NCI-H345 (cell line): ENCODE results near the gene NCKAP5L.
"Not testable (repeated sequence)": the region's sequence is repeated elsewhere in the genome, so short reads cannot be mapped to it uniquely, and the experiment has no call there.

ENCODE experiments used
- DNase-seq: peaks from one replicate; lab custom pipeline; 2025; lab: John Stamatoyannopoulos, UW

NCKAP5L gene

DNA sequence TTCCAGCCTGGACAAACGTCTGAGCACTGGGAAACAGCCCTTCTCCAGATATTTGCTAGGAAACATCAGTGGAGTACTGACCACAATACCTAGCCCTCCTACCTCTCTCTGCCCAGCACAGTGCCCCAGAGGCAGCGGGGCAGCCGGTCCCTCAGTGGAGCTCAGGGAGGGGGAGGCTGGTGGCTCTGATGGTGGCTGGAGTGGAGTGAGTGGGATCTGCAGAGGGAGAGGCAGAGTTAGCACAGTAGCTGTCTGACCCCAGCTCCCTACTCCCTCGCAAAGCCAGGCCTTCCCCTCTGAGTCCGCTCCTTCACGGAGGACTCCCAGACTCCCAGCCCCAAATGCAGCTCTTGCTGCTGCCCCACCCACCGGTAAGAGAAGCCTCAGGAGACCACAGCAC lies 30.0 kb downstream of the NCKAP5L start:
- no peak for DNase-seq

DNA sequence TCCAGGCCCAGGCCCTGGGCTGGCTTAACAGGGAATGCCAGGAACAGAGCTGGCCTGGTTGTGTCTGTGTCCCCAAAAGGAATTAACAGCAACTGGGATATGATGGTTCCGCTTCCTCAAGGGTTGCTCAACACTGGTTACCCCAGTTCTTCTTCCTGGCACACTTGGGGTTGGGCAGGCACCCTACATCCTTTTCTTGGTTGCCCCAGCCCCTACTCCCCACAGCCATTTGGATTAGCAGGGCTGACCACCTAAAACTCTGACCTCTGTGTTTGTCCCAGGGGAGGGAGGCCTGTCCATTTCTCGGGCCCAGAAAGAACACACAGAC lies 30.8 kb downstream of the NCKAP5L start:
- no peak for DNase-seq

DNA sequence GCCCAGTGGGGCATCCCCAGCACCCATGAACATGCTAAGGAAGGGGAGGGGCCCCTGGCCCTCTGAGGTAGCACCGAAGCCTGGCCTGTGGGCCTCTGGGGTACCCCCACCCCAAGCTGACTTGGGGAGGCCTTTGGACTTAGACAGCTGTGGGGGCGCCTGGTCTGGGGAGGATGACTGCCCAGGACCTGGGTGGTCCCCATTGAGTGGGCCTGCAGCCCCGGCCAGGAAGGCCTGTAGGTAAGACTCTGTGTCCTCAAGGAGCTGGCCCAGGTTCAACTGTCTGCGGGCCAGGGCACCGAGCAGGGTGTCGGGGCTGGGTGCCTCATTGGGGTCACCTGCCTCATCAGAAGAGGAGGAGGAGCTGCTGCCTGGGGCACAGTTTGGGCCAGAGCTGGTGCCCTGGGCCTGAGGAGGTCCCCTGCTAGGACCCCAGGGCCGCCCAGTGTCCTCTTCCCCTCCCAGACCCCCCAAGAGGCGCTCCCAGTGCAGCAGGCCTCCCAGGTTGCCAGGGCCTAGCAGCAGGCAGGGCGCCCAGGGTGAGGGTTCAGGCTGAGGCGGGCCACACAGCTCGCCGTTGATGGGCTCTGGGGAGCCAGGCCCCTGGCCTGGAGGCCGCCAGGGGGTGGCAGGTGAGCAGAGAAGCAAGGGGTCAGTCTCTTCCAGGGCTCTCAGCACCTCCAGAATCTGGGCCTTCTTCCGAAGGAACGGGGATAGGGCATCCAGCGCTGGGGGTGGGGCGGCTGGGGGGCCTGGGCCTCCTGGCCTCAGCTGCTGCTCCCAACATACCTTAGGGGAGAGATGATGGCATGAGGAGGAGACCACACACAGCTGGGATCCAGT lies 31.4 kb downstream of the NCKAP5L start:
- DNase-seq = no peak

DNA sequence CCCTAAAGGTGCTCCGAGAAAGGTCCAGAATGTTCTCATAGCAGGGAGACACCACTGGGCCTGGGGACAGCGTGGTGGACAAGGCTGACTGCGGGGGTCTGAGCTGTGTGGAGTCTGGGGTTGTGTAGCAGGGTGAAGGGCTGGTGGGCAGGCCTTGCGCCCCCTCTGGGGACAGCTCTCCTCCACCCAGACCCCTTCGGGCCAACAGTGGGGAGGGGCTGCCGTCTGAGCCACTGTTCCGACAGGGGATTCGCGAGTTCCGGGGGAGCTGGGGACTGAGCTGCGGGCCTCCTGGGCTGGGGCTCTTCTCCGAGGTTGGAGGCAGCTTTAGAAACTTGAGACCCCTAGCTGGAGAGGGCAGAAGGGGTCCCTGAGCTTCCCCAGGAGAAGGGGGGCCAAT lies 32.1 kb downstream of the NCKAP5L start:
- DNase-seq = no peak

DNA sequence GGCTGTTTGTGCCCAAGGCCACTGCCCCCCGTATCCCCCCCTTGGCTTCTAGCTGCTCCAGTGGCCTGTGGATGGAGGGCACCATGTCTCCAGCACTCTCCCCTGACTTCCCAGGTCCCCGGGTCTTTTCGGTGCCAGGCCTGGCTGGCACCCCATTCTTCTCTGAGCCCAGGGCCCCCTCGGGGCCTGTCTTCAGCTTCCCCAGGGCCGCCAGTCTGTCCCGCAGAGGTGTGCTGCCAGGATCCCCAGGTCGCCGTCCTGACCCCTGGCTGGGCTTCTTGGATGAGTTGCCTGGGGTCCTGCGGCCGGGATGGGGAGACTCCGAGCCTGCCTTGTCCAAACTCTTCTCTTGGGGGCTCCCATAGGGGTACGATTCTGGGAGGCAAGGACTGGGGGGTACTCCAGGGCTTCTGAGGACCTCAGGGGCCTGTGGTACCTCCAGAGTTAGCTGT lies 32.5 kb downstream of the NCKAP5L start:
- DNase-seq = no peak

DNA sequence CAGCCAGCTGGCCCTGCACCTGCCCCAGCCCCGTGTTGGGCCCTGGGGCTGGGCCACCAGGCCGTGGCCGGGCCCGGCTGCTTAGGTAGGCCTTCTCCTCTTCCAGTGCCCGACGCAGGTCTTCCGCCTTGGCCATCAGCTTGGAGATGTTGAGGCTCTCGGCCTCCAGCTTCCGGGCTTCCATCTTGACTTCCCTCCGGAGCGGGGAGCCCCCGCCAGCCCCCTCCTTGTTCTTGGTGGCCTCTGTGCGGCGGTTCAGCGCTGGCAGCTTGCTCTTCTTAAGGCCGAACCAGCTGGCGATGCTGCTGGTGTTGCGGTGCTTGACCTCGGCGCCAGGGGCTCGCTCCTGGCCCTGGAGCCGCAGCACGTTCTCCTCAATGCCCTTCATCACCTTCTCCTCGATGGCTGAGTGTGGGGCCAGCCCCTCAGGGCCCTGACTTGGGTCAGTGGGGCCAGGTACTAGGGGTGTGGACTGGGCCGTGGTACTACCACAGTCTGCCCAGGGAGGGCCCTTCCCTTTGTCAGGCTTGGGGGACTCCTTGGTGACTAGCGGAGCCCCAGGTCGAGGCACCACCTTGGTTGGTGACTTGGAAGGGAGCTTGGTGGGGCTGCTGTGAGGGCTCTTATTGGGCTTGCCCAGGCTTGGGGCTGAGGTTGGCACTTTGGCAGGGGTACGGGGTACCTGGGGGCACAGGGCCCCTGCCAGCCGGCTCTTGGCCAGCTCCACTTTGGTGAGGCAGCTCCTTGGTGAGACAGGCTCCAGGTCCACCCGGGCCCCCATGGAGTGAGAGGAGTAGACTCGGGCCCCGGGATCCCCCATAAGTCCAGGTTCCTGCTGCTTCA lies 33.2 kb downstream of the NCKAP5L start:
- DNase-seq = no peak

DNA sequence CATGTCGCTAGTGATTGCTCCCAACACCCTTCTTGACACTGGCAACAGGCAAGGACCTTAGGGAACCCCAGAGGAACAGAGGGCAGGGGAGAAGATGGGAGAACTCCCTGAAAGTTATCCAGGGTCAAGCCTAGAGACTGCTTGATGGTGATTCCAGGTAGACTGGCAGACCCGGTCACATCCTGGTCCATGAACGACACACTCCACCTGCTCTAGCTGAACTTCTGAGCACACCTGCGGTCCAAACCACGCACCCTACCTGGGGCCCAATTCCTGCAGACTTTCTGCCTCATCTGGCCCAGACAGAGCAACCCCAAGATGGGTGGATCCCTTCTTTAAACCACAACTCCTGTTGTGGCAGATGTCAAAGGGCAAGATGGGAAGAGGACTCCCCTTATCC lies 34.2 kb downstream of the NCKAP5L start:
- DNase-seq = no peak

DNA sequence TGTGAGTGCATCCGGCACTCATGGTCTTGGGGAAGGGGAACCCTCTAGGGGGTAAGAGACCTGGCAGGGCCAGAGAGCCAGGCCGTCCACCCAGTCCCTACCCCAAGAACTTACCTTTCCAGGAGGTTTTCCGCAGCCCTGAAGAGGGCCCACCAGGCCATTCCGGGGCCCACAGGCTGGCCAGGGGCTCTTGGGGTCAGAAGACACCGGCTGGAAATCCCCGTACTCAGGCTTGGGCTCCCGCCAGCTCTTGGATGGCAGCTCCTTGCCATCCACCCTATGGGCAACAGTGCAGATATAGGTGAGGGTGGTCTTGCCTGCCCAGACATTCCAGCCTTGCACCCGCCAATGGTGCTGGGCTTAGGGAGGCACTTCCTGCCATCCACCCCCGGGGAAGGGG lies 34.6 kb downstream of the NCKAP5L start:
- DNase-seq = no peak

DNA sequence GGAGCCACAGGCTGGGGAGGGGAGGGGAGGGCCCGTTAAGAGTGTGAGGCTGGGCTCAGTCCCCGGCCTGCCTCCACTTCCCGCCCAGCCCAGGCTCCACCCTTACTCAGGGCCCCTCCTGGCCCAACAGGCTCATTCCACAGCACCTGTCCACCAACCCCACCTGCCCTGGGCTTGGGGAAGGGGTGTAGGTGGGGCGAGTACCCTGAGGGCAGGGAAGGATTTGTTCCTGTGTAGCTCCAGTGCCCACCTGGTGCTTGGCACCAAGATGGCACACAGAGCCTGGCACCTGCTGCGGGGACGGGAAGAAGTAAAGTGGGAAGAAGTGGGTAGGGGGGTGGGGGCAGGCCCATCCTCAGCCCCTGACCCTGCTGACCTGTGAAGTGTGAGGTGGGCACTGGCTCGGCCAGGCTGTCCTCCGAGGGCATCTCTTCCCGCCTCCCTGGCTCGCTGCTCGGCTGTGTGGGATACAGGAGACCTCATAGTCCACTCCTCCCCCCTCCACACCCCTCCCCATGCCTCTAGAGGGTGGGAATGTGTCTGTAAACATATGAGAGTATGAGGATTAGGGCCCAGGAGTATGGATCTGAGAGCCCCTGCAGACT lies 35.1 kb downstream of the NCKAP5L start:
- DNase-seq = no peak

DNA sequence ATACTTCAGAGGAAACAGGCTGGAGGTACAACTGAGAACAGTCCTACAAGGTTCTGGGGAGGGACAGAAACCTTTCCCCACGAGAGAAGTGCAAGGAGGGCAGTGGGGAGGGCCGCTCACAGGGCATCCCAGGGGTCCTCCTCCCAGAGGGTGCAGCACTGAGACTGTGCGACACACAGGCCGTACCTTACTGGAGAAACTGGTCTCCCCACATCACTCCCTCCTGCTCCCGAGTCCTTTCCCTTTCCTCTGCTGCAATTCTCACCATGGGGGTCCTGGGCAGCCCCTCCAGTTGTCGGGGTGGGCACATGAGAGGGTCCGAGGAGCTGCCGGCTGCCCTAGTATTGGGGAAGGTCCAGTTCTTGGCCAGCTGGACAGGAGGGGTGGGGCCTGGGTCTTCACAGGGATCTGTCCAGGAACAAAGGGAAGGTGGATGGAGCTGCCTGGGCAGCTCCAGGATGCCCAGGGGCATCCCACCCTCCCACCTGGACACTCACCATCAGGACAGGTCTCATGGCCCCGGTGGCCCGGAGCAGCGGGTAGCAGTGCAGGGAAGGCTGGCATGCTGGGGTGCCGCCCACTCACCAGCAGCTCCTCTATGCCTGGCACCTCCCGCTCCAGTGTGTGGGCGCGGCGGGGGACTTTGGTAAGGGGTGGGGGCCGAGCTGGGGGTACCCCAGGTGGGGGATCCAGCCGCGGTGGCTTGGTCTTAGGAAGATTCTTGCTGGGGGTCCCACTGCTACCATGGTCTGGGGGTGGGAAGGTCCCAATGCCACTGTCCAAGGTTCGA lies 35.8 kb downstream of the NCKAP5L start:
- no peak for DNase-seq

DNA sequence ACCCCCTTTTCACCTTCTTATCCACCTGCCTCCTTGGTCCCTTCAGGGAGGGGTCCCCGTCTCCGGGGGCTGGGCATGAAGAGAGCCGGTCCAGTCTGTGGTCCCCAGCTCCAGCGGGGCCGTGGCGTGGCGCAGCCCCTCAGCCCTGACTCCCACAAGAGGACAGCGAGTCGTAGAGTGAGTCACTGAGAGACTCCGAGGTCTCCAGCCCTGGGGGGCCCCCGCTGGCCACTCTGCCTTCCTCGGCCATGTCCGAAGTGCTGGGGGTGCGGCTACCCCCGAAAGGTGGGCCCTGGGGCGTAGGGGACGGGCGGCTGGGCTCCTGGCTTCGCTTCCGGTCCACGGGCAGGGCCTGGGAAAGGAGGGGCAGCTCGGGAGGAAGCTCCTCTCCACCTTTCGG lies 36.5 kb downstream of the NCKAP5L start:
- DNase-seq = no peak

DNA sequence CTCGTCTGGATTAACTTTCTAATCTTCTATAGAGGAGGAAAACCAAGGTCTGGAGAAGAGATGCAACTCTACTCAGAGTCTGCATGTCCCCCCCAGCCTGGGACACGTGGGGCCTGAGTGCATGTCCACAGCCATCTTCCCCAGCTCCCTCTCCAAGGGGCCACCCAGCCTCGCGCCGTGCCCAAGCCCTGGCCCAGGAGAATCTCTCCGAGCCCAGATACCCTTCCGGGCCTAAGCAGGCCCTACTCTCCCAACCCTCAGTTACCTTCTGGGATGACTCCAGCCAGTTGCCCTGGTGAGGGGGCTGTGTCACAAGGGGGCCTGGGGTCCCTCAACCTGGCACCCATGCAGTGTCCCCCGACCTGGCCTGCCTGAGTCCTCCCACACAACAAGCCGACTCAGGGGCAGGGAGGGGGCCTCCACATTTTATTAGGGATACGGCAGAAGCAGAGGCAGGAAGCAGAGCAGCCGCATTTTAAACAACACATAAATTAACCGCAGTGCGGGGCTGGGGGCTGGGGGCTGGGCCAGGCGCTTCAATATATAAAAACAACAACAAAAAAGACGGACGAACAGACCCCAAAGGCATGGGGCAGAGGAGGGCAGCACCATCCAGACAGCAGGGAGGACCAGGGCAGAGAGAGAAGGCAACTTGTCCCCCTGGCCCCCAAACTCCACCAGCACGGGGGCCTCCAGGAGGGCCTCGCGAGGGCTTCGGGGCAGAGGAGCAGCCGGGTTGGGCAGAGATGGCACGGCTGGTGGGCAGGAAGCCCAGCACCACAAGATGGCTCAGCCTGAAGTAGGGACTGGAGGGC lies 37.3 kb downstream of the NCKAP5L start:
- DNase-seq = no peak

DNA sequence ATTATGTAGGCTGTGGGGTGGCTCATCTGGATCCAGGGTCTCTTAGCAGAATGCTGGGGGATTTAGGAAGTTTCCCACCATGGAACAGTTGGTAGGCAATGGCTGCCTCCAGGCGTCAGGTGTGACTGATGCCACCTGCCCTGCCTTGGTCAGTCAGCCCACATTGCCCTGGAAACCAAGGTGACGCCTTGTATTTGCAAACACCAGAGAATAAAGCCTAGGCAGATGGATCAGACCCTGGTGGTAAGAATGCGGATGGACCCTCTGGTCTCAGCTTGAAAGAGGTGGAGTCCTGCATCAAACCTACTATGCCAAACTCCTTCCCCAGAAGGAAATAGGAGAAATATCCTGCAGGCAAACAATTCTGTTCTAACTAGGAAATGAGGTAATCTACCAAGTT lies 38.2 kb downstream of the NCKAP5L start:
- DNase-seq = no peak

DNA sequence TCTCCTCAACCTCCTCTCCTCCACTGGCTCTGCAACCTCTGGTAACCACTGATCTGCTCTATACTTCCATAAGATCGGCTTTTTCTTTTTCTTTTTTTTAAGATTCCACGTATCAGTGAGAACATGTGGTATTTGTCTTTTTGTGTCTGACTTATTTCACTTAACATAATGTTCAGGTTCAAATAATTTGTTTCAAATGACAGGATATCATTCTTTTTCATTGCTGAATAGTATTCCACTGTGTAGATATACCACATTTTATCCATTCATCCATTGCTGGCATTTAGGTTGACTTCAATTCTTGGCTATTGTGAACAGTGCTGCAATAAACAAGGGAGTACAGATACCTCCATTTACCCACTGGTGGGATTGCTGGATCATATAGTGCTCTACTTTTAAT lies 40.5 kb downstream of the NCKAP5L start:
- DNase-seq = no peak

DNA sequence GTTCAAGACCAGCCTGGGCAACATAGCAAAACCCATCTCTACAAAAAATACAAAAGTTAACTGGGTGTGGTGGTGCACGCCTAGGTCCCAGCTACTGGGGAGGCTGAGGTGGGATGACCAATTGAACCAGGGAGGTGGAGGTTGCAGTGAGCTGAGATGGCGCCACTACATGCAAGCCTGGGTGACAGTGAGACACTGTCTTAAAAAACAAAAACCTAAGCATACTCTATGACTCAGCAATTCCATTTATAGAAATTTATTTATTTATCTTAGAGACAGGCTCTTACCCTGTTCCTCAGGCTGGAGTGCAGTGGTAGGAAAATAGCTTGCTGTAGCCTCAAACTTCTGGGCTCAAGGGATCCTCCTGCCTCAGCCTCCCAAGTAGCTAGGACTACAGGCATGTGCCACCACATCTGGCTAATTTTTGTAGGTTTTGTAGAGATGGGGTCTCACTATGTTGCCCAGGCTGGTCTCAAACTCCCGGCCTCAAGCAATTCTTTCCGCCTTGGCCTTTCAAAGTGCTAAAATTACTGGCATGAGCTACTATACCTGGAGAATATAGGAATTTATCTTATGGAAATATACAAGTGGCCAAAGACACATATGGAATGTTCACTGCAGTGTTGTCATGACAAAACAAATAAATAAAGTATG lies 43.3 kb downstream of the NCKAP5L start:
- no peak for DNase-seq

DNA sequence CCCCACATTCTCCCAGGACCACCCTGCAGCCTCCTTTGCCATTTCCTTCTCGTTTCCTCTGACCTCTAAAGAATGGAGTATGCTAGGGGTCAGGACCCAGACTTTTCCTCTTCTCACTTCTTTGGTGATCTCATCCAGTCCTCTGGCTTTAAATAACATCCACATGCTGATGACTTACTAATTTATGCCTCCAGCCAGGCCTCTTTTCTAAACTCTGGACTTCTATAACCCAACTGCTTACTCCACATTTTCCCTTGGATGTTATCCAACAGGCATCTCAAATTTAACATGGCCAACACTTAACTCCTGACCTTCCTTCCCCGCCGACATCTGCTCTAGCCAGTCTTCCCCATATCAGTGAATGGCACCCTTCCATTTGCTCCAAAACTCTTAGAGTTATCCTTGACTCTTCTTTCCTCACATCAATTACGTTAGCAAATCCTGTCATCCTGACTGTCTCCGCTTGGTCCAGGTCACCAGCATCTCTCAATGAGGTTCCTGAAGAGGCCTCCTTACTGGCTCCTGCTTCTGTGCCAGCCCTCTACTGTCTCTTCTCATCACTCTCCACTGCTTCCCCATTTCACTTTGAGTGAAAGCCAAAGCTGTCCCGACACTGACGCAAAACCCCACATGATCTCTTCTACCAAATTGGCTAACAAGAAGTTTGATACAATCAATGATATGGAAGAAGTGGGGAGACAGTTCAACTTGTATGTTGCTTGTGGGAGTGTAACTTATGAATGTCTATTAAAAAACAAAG lies 44.1 kb downstream of the NCKAP5L start:
- DNase-seq = no peak

DNA sequence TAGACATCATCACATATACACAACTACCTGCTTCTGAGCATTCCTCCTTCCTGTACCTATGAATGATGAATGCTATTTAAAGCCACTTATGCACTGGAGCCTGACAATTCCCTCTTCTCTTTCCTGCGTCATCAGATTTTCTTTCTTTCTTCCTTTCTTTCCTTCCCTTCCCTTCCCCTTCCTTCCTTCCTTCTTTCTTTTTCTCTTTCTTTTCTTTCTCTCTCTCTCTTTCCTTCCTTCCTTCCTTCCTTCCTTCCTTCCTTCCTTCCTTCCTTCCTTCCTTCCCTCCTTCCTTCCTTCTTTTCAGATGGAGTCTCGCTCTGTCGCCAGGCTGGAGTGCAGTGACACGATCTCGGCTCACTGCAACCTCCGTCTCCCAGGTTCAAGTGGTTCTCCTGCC lies 47.3 kb downstream of the NCKAP5L start:
- not testable (repeated sequence) for DNase-seq

DNA sequence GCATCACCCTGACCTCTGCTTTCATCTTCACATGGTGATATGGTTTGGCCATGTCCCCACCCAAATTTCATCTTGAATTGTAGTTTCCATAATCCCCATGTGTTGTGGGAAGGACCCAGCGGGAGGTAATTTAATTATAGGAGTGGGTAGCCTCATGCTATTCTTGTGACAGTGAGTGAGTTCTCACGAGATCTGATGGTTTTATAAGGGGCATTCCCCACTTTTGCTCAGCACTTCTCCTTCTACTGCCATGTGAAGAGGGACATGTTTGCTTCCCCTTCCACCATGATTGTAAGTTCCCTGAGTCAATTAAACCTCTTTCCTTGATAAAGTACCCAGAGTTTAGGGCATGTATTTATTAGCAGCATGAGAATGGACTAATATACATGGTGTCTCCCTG lies 48.6 kb downstream of the NCKAP5L start:
- no peak for DNase-seq

DNA sequence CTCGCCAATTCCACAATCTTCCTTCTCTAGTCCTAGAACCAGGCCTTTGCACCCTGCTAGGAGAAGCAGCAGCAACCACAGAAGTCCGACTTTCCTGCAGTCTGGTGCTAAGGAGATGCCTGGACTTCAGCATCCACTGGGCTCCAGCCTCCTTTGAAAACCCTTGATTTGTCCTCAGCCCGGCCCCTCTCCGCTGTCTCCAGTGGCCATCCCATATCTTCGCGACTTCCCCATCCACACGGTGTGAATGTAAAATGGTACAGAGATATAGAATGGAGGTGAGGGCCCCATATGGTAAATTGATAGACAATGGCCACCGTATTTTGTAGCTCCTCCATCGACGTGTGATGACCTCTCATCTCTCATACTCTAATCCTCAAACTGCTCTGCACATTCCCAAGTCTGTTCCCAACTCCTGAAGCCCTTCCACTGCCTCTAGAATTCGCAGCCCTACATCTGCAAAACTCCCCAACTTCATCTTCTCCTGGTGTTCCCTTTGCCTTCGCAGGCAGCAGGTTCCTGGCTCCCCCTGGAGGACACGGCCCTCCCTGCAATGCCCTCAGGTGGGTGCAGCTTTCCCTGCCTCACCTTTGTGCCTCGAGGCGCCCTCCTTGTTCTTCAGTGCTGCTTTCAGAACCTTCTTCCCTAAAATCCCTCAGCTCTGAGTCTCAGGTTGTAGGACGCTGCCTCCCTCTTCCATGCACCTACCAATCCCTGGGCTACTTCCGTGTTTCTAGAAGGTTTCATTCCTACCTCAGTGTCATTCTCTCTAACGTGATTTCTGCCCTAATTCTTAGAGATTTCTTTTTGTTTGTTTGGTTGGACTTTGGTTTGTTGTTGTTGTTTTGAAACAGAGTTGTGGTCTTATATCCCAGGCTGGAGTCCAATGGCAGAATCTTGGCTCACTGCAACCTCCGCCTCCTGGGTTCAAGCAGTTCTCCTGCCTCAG lies 50.1 kb downstream of the NCKAP5L start:
- peak; percentile 1 for DNase-seq
